Skeletal muscle cell (primary cell): ENCODE measurements around the gene SRRD.
A peak's percentile ranks its signal among the peaks of the same experiment; 100 is the strongest.
"Not testable (repeated sequence)": the region's sequence is repeated elsewhere in the genome, so short reads cannot be mapped to it uniquely, and the experiment has no call there.

Experiments
- DNase-seq: peaks from one replicate; pipeline ENCODE4 v3.0.0-alpha.2; 2010; ENCODE audit warnings: low read depth
- H3K4me3 ChIP-seq: 2 replicates; pipeline ENCODE4 v1.5.1; 2011; ENCODE audit warnings: low read depth, mild to moderate bottlenecking, control low read depth, low read length, moderate library complexity

The SRRD gene, protein sequence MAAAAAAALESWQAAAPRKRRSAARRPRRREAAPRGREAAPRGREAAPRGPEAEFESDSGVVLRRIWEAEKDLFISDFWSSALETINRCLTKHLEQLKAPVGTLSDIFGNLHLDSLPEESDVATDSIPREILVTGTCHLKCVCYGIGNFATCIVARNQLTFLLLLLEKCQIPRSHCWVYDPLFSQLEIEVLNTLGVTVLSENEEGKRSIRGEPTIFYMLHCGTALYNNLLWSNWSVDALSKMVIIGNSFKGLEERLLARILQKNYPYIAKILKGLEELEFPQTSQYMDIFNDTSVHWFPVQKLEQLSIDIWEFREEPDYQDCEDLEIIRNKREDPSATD

GRCh38 chr22:26483439-26484359, at the start of gene SRRD, which contains the start of gene HPS4:
Gene SRRD (plus strand): TSS chr22:26483877. CDS start chr22:26483891, 14 bp downstream.
Gene HPS4 (minus strand): TSS chr22:26483783. CDS start chr22:26481762, 2,021 bp downstream.
- DNase-seq: peak; percentile 66
- peak within 1 kb of the TSS; percentile 93 for H3K4me3 ChIP-seq

- no peak for DNase-seq
Measured at GRCh38 chr22:26435327-26436093, 48.2 kb upstream of the SRRD start.

GRCh38 chr22:26436903-26437515, 46.7 kb upstream of the SRRD start:
- H3K4me3 ChIP-seq: no peak overlapping the region
- no peak for DNase-seq

More at GRCh38 chr22:26435327-26436093, 48.2 kb upstream of the SRRD start:
- no peak overlapping the region for H3K4me3 ChIP-seq

- DNase-seq: no peak
- no peak overlapping the region for H3K4me3 ChIP-seq
Measured at GRCh38 chr22:26437694-26438392, 45.8 kb upstream of the SRRD start.

- not testable (repeated sequence) for H3K4me3 ChIP-seq, DNase-seq
Measured at GRCh38 chr22:26438776-26439175, 44.9 kb upstream of the SRRD start.

- no peak overlapping the region for H3K4me3 ChIP-seq
- DNase-seq: no peak
Measured at GRCh38 chr22:26439559-26439958, 44.1 kb upstream of the SRRD start.

DNA sequence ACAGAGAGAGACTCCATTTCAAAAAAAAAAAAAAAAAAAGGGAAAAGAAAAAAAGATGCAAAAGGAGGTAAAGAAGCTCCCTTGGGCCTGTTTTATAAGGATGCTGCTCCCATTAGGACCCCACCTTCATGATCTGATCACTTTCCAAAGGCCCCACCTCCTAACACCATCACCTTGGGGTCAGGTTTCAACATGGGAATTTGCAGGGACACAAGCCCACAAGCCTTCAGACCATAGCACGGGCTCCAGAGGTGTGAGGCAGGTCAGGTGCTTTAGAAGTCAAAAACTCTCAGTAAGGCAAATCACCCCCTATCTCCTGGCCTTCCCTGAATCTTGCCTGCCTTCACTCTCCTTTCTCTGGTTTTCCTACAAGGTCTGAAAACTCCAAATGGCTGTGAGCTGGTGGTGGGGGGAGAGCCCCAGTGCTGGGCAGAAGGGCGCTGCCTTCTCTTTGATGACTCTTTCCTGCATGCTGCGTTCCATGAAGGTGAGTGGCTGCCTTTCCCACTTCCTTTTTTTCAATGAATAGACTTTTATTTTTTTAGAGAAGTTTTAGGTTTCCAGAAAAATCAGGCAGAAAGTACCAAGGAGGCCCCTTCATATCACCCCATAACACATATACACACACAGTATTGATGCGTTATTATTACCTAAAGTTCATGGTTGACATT, 41.5 kb upstream of the SRRD start:
- no peak overlapping the region for H3K4me3 ChIP-seq
- DNase-seq: no peak

GRCh38 chr22:26443901-26444690, 39.6 kb upstream of the SRRD start:
- DNase-seq: no peak
- H3K4me3 ChIP-seq: no peak overlapping the region

GRCh38 chr22:26444777-26445176, 38.9 kb upstream of the SRRD start:
- DNase-seq: no peak
- no peak overlapping the region for H3K4me3 ChIP-seq

GRCh38 chr22:26445577-26446275, 38.0 kb upstream of the SRRD start:
- DNase-seq: no peak
- no peak overlapping the region for H3K4me3 ChIP-seq

- no peak overlapping the region for H3K4me3 ChIP-seq
- no peak for DNase-seq
Measured at GRCh38 chr22:26446808-26447515, 36.7 kb upstream of the SRRD start.

DNA sequence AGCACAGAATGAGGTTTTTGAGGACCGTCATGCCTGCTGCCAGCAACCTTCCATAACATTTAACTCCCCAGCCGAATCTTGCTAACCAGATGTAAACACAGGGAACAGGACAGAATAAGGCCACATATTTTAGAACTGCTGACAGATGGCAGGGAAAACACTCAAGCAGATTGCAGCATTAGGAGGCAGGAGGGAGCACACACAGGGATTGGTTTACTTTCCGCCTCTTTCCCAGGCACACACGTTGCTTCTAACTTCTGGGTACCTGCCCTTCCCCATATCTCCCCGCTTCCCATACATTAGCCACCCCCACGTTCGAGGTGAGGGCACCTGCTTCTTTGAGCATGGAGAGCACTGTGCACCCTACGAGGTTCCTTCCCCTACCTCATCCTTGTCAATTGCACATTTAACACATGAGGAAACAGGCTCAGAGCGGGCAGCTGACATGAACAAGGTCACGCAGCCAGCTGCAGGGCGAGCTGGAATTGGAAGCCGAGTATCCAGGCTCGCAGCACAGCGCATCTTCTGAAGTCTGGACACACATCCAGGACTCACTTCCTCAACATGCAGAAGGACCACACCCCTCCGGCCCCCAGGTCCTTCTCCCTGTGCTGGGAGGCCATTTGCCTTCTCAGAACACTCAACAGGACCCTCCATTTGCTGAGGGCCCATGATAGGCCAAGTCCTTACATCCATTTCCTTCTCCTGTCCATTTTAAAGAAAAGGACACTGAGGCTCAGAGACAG, 35.9 kb upstream of the SRRD start:
- no peak for DNase-seq
- no peak overlapping the region for H3K4me3 ChIP-seq

DNA sequence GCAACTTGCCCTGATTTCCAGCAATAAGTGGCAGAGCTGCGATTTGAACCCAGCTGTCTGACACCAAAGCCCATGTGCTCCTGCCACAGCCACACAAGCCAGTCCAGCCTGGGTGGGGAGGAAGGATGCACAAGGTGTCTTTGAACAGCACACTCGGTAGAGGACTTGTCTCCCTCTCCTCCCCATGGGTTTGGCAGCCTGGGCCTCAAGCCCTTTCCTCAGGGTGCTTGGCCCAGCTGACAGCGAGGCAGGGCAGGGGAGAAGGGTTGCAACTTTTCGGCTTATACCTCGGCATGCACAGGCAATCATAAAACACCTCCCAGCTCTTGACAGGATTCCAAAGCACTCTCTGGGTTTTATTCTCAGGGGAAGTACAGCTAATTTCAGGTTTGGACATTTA, 35.3 kb upstream of the SRRD start:
- H3K4me3 ChIP-seq: no peak overlapping the region

GRCh38 chr22:26448941-26449340, 34.7 kb upstream of the SRRD start:
- no peak overlapping the region for H3K4me3 ChIP-seq
- DNase-seq: no peak

More for the DNA sequence above, 35.3 kb upstream of the SRRD start:
- DNase-seq: no peak

DNA sequence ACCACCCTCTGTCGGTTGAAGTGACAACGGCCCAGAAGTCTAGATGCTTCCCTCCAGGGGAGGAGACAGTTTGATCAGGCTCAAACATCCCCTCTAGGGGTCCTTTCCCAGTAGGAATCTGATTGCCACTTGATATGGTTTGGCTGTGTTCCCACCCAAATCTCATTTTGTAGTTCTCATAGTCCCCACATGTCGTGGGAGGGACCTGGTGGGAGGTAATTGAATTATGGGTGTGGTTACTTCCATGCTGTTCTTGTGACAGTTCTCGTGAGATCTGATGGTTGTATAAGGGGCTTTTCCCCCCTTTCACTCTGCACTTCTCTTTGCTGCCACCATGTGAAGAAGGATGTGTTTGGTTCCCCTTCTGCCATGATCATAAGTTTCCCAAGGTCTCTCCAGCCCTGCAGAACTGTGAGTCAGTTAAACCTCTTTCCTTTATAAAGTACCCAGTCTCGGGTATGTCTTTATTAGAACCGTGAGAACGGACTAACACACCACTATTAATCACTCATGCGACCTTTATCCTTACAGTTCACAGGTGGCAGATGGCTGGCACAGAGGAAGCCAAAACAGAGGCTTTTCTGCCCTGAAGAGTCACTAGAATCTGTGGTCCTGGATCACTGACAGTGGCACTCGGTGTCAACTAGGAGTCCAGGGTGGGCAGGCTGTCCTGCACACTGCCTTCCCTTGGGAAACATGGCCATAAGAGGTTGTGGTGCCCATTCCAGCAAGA, 33.1 kb upstream of the SRRD start:
- H3K4me3 ChIP-seq: no peak overlapping the region
- DNase-seq: no peak
